Transverse colon (tissue), 4 donors: Measurements from ENCODE around the gene C4BPB. TPM values are rescaled to one million over a fixed set of nuclear protein-coding genes. Genes with fewer than 3 reads are reported as not detected.

Experiments used
- DNase-seq: peaks from one replicate; pipeline ENCODE4 v3.0.0-alpha.2; 2019
- H3K27ac ChIP-seq, 4 donors: fragments of 200-600 bp; sonication (generic); 2 replicates each; pipeline ENCODE4 v1.5.1; 2016 to 2018; ENCODE audit warnings: inconsistent platforms in 4 of 4
- H3K27me3 ChIP-seq: fragments of 200-600 bp; sonication (generic); 2 replicates; pipeline ENCODE4 v1.5.1; 2017; ENCODE audit warnings: inconsistent platforms
- H3K36me3 ChIP-seq, 4 donors: fragments of 200-600 bp; sonication (generic); 2 replicates each; pipeline ENCODE4 v1.5.1; 2017 to 2019; ENCODE audit warnings: inconsistent platforms in 4 of 4
- H3K4me1 ChIP-seq, 4 donors: fragments of 200-600 bp; sonication (generic); 2 replicates each; pipeline ENCODE4 v1.5.1; 2017 to 2020; ENCODE audit warnings: inconsistent platforms in 4 of 4
- H3K4me3 ChIP-seq, 4 donors: fragments of 200-600 bp; sonication (generic); 1 replicate in 1 of 4; 2 replicates in 3 of 4; pipeline versions ENCODE4 v1.5.1 to v1.6.1; 2017 to 2019; ENCODE audit warnings: inconsistent platforms in 4 of 4
- H3K9me3 ChIP-seq, 2 donors: fragments of 200-600 bp; sonication (generic); 2 replicates each; pipeline ENCODE4 v1.5.1; 2017 to 2019; ENCODE audit warnings: inconsistent platforms in 2 of 2
- CTCF ChIP-seq, 5 experiments: fragments of 200-600 bp in 3 of 5; fragments of 450-650 bp in 2 of 5; sonication (generic) in 3 of 5; IDR thresholded peaks; 1 replicate in 2 of 5; 2 replicates in 3 of 5; pipeline ENCODE4 v1.5.1; 2016 to 2017; ENCODE audit warnings: antibody characterized with exemption in 5 of 5, inconsistent platforms in 3 of 5, mild to moderate bottlenecking in 2 of 5, moderate library complexity in 1 of 5
- EP300 ChIP-seq: sonication (generic); formaldehyde crosslinking; IDR thresholded peaks from one replicate; pipeline ENCODE4 v1.6.1; 2017; ENCODE audit warnings: antibody characterized with exemption, low read depth
- POLR2A ChIP-seq: fragments of 450-650 bp; IDR thresholded peaks from one replicate; pipeline ENCODE4 v1.6.1; 2016; ENCODE audit warnings: antibody characterized with exemption, mild to moderate bottlenecking, moderate library complexity
- POLR2AphosphoS5 ChIP-seq, 3 donors: sonication (generic); formaldehyde crosslinking; IDR thresholded peaks; one replicate each; pipeline ENCODE4 v1.6.1; 2016; ENCODE audit warnings: antibody characterized with exemption in 3 of 3
- WGBS, 2 donors: methylation state at CpG; one replicate each; pipeline ENCODE4 v1.1.5; 2018; ENCODE audit warnings: low coverage in 1 of 2; 5-methylcytosine and 5-hydroxymethylcytosine counted together
- in situ Hi-C, 4 donors: fragments of 200-750 bp; cut with MboI; loops; one replicate each; pipeline versions ENCODE4 v1.15.0 to v1.15.1; 2017; ENCODE audit warnings: low sequenced_read_pairs in 3 of 4, low pct_ligation_motif_present in 1 of 4, low pct_unique_long_range_greater_than_20kb in 1 of 4
- intact Hi-C: fragments of 100-400 bp; cut with DNase I; formaldehyde crosslinking; loops from one replicate; pipeline ENCODE4 v1.15.1; 2023; ENCODE audit warnings: low total_unique reads
- total RNA-seq, 4 donors: library from RNA; depleted of rRNA; stranded (reverse); fragments of >200 nt; gene quantifications; one replicate each; pipeline ENCODE4 v1.1.0, GENCODE V29; 2016

C4BPB gene
- total RNA-seq, 4 donors from 2014 or later = 3.7 to 16.8 (median 9.8) TPM; not detected in 1

- no peaks in the 10 kb centered on the region for H3K27me3 ChIP-seq
- no peak for DNase-seq
- intact Hi-C loops = no loop called here
- peaks cover 7 to 12% of the 10 kb centered on the region in 2 donors for H3K9me3 ChIP-seq
- in situ Hi-C loops = no loop called here
- no peaks in the 10 kb centered on the region for H3K4me1 ChIP-seq
- no peak overlapping the region for H3K4me3 ChIP-seq
- H3K36me3 ChIP-seq = no peaks in the 10 kb centered on the region
- no peak overlapping the region for H3K27ac ChIP-seq
- TF ChIP-seq POLR2A (no peak), CTCF (IDR thresholded peaks at IDR 0.05) (no peak), POLR2AphosphoS5 (IDR thresholded peaks at IDR 0.05) (no peak)
Observed at GRCh38 chr1:207128336-207128921, 39.8 kb downstream of the C4BPB start.

GRCh38 chr1:207129053-207129452 lies 40.4 kb downstream of the C4BPB start:
- no peak for TF ChIP-seq POLR2A
- TF ChIP-seq EP300 = no peak
- TF ChIP-seq POLR2AphosphoS5 (IDR thresholded peaks at IDR 0.05) = no peak
- TF ChIP-seq CTCF (IDR thresholded peaks at IDR 0.05) = no peak
- Histone ChIP-seq H3K27me3 (no peaks in the 10 kb centered on the region), H3K9me3 (peaks cover 7 to 12% of the 10 kb centered on the region in 2 donors), H3K36me3 (no peaks in the 10 kb centered on the region), H3K27ac (no peak overlapping the region), H3K4me1 (no peaks in the 10 kb centered on the region), H3K4me3 (no peak overlapping the region)
- no peak for DNase-seq
- in situ Hi-C loops (no loop called here), intact Hi-C loops (no loop called here)

DNA sequence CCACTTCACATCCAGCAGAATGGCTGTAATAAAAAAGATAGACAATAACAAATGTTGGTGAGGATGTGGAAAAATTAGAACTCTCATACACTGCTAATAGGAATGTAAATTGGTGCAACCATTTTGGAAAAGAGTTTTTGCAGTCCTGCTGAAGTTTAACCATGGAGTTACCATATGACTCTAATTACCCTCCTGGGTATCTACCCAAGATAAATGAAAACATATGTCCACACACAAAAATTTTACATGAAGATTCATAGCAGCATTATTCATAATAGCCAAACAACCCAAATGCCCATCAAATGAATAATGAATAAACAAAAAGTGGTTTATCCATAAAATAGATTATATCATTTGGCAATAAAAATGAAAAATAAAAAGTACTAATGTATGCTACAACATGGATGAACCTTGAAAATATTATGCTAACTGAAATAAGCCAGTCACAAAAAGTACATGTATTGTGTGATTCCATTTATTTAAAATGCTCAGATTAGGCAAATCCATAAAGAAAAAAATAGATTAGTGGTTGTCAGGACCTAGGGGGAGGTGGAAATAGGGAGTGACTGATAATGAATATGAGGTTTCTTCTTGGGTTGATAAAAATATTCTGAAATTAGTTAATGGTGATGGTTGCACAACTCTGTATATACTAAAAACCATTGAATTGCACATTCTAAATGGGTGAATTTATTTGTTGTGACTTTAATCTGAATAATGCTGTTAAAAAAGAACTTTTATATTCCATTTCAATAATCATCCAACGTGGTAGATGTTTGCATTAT lies 41.8 kb downstream of the C4BPB start:
- no peaks in the 10 kb centered on the region for H3K27me3 ChIP-seq
- H3K27ac ChIP-seq = no peak overlapping the region
- TF ChIP-seq POLR2A = no peak
- 71 to 82% methylated on average over 1 of the region's 1 CpG for WGBS, 2 donors
- intact Hi-C loops (no loop called here), in situ Hi-C loops (no loop called here)
- no peaks in the 10 kb centered on the region for H3K36me3 ChIP-seq
- H3K9me3 ChIP-seq = peaks cover 7 to 12% of the 10 kb centered on the region in 2 donors
- no peaks in the 10 kb centered on the region for H3K4me1 ChIP-seq
- no peak for DNase-seq
- H3K4me3 ChIP-seq = no peak overlapping the region

GRCh38 chr1:207131163-207131562 lies 42.5 kb downstream of the C4BPB start:
- no peaks in the 10 kb centered on the region for H3K4me1 ChIP-seq
- 64 to 92% methylated on average over 2 to 4 of the region's 4 CpGs for WGBS, 2 donors
- no peak overlapping the region for H3K4me3 ChIP-seq
- no peak overlapping the region for H3K27ac ChIP-seq
- TF ChIP-seq POLR2A (no peak), EP300 (no peak), POLR2AphosphoS5 (IDR thresholded peaks at IDR 0.05) (no peak)
- H3K9me3 ChIP-seq = peaks cover 7 to 12% of the 10 kb centered on the region in 2 donors
- no peaks in the 10 kb centered on the region for H3K36me3 ChIP-seq
- H3K27me3 ChIP-seq = no peaks in the 10 kb centered on the region
- DNase-seq = no peak
- in situ Hi-C loops (no loop called here), intact Hi-C loops (no loop called here)

- H3K9me3 ChIP-seq = no peaks in the 10 kb centered on the region
- H3K27ac ChIP-seq = no peak overlapping the region
- intact Hi-C loops (no loop called here), in situ Hi-C loops (no loop called here)
- no peak for DNase-seq
- H3K36me3 ChIP-seq = no peaks in the 10 kb centered on the region
- 50 to 89% methylated on average over 1 of the region's 1 CpG for WGBS, 2 donors
- no peak for TF ChIP-seq EP300
- no peak for TF ChIP-seq POLR2A
- no peak for TF ChIP-seq CTCF (IDR thresholded peaks at IDR 0.05)
- TF ChIP-seq POLR2AphosphoS5 (IDR thresholded peaks at IDR 0.05) = no peak
- H3K27me3 ChIP-seq = no peaks in the 10 kb centered on the region
- no peaks in the 10 kb centered on the region for H3K4me1 ChIP-seq
- H3K4me3 ChIP-seq = no peak overlapping the region
Observed at GRCh38 chr1:207134581-207134980, 45.9 kb downstream of the C4BPB start.
